Fibroblast of upper back skin (primary cell): ENCODE measurements around the gene ARHGEF12.

ENCODE experiments used
- DNase-seq: peaks from one replicate; pipeline ENCODE4 v3.0.0-alpha.2; 2013

Gene ARHGEF12

GRCh38 chr11:120390585-120390922, 54.3 kb downstream of the ARHGEF12 start:
- DNase-seq: no peak

GRCh38 chr11:120391292-120391691, 55.1 kb downstream of the ARHGEF12 start:
- no peak for DNase-seq

- DNase-seq: no peak
Measured at GRCh38 chr11:120391854-120392253, 55.6 kb downstream of the ARHGEF12 start.

- no peak for DNase-seq
Measured at GRCh38 chr11:120392314-120392713, 56.1 kb downstream of the ARHGEF12 start.

GRCh38 chr11:120392793-120393192, 56.6 kb downstream of the ARHGEF12 start:
- DNase-seq: peak; percentile 92

- no peak for DNase-seq
Measured at GRCh38 chr11:120394119-120394518, 57.9 kb downstream of the ARHGEF12 start.

- no peak for DNase-seq
Measured at GRCh38 chr11:120395778-120396177, 59.6 kb downstream of the ARHGEF12 start.

- DNase-seq: peak; percentile 57
Measured at GRCh38 chr11:120398132-120398531, 61.9 kb downstream of the ARHGEF12 start.

- no peak for DNase-seq
Measured at GRCh38 chr11:120399307-120399706, 63.1 kb downstream of the ARHGEF12 start.

- DNase-seq: peak; percentile 98
Measured at GRCh38 chr11:120400564-120401364, 64.6 kb downstream of the ARHGEF12 start.

GRCh38 chr11:120401506-120401905, 65.3 kb downstream of the ARHGEF12 start:
- no peak for DNase-seq

- no peak for DNase-seq
Measured at GRCh38 chr11:120403966-120404365, 67.8 kb downstream of the ARHGEF12 start.

- no peak for DNase-seq
Measured at GRCh38 chr11:120404495-120404894, 68.3 kb downstream of the ARHGEF12 start.

GRCh38 chr11:120409655-120410054, 73.4 kb downstream of the ARHGEF12 start:
- DNase-seq: no peak

GRCh38 chr11:120410622-120411380, 74.6 kb downstream of the ARHGEF12 start:
- no peak for DNase-seq

- DNase-seq: peak; percentile 92
Measured at GRCh38 chr11:120413480-120413879, 77.3 kb downstream of the ARHGEF12 start.

GRCh38 chr11:120420572-120420971, 84.4 kb downstream of the ARHGEF12 start:
- DNase-seq: no peak

GRCh38 chr11:120424185-120424969, 88.2 kb downstream of the ARHGEF12 start:
- peak; percentile 12 for DNase-seq

- DNase-seq: no peak
Measured at GRCh38 chr11:120424970-120425332, 88.7 kb downstream of the ARHGEF12 start.

- DNase-seq: no peak
Measured at GRCh38 chr11:120425527-120425926, 89.3 kb downstream of the ARHGEF12 start.

- peak; percentile 23 for DNase-seq
Measured at GRCh38 chr11:120430146-120430545, 93.9 kb downstream of the ARHGEF12 start.

GRCh38 chr11:120431633-120432032, 95.4 kb downstream of the ARHGEF12 start:
- DNase-seq: peak; percentile 60
